OCI-M2 (cell line): ENCODE measurements around the gene CAPN15.
"Not testable (repeated sequence)": the region's sequence is repeated elsewhere in the genome, so short reads cannot be mapped to it uniquely, and the experiment has no call there.

Source experiments
- DNase-seq: peaks from one replicate; lab custom pipeline; 2025; ENCODE audit not compliant: unreplicated experiment; lab: John Stamatoyannopoulos, UW

CAPN15 gene

GRCh38 chr16:589658-590187 is 62.2 kb downstream of the CAPN15 start, which contains the start of gene RAB40C:
RAB40C (plus strand) TSS chr16:590066; CDS start chr16:590292, 226 bp downstream.
- DNase-seq: peak; percentile 54

DNA sequence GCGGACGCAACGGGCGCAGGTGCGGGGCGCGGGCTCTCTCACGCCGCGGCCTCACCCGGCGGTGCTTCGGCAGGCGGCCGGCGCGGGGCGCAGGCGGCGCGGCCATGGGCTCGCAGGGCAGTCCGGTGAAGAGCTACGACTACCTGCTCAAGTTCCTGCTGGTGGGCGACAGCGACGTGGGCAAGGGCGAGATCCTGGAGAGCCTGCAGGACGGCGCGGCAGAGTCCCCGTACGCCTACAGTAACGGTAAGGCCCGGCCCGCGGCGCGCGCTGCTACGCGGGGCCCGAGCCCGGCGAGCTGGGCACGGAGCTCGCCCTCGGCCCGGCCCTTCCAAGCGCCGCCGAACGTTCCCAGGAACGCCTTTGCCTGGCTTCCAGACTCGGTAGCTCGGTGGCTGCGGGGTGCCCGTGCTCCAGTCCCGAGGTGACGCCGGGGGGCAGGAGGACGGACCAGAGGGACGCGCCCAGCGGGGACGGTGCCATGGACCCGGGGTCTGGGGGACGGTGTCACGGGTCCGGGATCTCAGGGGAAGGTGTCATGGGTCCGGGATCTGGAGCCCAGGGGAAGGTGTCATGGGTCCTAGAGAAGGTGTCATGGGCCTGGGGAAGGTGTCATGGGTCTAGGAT is 62.8 kb downstream of the CAPN15 start:
- no peak for DNase-seq

GRCh38 chr16:590815-591200 is 63.3 kb downstream of the CAPN15 start:
- DNase-seq: no peak

DNA sequence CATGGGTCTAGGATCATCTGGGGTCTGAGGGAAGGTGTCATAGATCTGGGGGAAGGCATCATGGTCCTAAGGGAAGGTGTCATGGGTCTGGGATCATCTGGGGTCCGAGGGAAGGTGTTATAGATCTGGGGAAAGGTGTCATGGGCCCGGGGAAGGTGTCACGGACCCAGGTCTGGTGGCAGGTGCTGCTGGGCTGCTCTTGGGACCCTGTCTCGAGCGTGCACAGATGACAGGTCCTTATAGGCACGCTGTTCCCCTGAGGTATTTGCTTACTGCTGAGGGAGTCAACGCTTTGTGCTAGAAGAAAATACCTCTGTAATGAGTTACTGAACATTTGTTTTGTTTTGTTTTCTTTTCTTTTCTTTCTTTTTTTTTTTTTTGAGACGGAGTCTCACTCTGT is 63.7 kb downstream of the CAPN15 start:
- no peak for DNase-seq

DNA sequence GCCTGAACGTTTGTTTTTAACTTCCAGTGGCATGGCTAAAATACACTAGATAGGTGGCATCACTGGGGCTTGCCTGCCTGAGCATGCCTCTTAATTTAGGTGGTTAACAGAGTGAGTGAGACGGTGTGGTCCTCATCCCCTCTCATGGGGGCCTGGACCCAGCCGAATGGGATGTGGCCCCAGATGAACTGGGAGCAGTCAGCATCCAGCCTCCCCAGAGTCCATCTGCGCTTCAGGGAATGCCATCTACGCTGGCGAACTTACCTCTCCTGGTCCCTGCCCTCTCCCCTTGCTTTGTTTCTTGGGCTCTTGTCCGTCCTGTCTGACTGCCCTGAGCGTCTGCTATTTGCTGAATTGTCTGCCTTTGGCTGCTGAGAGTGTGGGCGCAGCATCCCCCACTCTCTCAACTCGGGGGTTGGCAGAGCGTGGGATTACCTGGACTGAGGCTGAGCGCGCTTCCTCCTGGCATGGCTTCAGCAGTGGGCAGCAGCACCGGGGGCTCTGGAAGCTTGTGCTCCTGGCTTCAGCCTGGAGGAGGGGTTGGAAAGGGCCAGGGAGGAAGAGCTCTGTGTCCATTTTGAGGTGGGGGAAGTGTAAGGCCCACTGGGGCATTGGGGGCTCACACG is 64.5 kb downstream of the CAPN15 start:
- DNase-seq: no peak

GRCh38 chr16:592518-593306 is 65.2 kb downstream of the CAPN15 start:
- DNase-seq: no peak

DNA sequence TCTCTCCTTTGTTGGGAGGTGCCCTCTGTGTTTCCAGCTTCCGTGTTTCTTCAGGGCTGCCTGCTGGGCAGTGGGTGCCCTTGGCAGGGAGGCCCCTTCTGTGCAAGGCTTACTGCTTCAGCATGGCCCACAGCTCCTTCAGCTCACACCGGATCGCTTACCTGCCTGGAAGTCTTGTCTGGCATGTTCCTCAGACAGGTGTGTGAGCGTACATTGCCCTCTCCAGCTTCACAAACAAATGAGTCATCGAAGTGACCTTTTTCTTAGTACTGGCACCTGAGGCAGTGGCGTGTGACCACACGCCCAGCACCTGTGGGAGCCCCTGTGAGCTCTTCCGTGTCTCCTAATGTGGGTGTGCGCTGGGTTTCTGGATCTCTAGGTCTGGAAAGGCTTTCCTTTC is 65.9 kb downstream of the CAPN15 start:
- DNase-seq: no peak

GRCh38 chr16:593807-594206 is 66.3 kb downstream of the CAPN15 start:
- DNase-seq: no peak

- DNase-seq: no peak
Observed at GRCh38 chr16:595094-595528, 67.6 kb downstream of the CAPN15 start.

GRCh38 chr16:595942-596735 is 68.6 kb downstream of the CAPN15 start:
- DNase-seq: no peak

- no peak for DNase-seq
Observed at GRCh38 chr16:596736-597060, 69.2 kb downstream of the CAPN15 start.

DNA sequence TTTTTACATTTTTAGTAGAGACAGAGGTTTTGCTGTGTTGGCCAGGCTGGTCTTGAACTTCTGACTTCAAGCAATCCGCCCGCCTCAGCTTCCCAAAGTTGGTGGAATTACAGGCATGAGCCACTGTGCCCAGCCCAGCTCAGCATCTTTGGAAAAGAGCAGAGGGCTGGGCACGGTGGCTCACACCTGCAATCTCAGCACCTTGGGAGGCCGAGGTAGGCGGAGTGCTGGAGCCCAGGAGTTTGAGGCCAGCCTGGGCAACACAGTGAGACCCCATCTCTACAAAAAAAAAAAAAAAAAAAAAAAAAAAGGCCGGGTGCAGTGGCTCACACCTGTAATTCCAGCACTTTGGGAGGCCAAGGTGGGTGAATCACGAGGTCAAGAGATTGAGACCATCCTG is 70.1 kb downstream of the CAPN15 start:
- not testable (repeated sequence) for DNase-seq

DNA sequence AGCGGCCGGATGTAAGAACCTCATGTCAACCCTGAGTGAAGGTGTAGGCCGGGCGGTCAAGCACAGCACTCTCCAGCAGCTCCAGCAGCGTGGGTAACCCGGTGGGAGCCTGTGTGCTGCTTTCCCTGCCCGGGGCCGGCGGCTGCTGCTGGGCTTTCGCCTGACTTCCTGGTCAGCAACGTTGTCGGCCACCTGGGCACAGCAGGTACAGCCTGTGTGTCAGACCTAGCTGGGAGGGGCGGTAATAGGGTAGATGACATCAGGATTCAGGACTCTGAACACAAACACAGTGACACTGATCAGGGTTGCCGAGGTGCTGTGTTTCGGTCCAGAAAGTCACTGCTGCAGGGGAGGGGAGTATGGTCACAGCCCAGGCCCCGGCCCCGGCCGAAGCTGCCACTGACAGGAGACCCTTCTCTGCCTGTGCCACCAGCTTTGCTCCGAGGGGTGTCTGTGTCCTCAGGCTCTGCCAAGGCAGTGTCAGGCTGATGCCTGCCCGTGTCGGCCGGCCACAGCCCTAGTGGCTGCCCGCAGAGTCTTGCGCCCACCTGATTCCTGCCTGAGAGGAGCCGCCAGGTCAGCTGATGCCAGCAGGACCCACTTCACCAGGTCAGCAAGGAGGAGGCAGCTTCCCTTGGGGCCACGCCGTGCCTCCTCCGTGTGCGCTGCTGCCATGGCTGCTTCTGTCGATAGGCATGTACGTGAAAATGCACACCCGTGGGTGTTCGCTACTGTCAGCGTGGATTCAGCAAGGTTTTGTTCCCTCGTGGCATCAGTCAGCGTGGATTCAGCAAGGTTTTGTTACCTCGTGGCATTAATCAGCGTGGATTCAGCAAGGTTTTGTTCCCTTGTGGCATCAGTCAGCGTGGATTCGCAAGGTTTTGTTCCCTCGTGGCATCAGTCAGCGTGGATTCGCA is 71.6 kb downstream of the CAPN15 start:
- DNase-seq: no peak

- no peak for DNase-seq
Observed at GRCh38 chr16:600781-601180, 73.3 kb downstream of the CAPN15 start.

DNA sequence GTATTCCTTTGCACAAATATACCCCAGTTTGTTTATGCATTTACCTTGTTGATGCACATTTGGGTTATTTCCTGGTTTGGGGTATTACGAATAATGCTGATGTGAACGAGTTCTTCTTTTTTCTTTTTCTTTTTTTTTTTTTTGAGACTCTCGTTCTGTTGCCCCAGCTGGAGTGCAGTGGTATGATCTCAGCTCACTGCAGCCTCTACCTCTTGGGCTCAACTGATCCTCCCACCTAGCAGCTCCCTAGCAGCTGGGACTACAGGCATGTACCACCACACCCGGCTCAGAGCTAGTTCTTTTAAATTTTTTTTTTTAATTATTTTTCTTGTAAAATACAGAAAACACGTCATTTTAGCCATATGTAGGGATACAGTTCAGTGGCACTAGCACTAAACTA is 76.4 kb downstream of the CAPN15 start:
- DNase-seq: no peak
